HEK293T (cell line): Measurements from ENCODE around the gene ERBB4.

ENCODE experiments used
- ARNT ChIP-seq: fragments of 450-650 bp; IDR thresholded peaks from 2 replicates; pipeline ENCODE4 v1.6.1; 2017; ENCODE audit warnings: mild to moderate bottlenecking
- BHLHE40 ChIP-seq: fragments of 450-650 bp; IDR thresholded peaks from 2 replicates; pipeline ENCODE4 v1.6.1; 2016; ENCODE audit warnings: mild to moderate bottlenecking, moderate library complexity, borderline replicate concordance
- CTBP1 ChIP-seq: fragments of 450-650 bp; IDR thresholded peaks from 2 replicates; pipeline ENCODE4 v1.6.1; 2016; ENCODE audit warnings: borderline replicate concordance
- FOXA1 ChIP-seq: fragments of 450-650 bp; IDR thresholded peaks from 2 replicates; pipeline ENCODE4 v1.6.1; 2016; ENCODE audit warnings: mild to moderate bottlenecking
- FOXM1 ChIP-seq: fragments of 450-650 bp; IDR thresholded peaks from 2 replicates; pipeline ENCODE4 v1.6.1; 2017; ENCODE audit warnings: mild to moderate bottlenecking, borderline replicate concordance
- L3MBTL2 ChIP-seq: fragments of 450-650 bp; conservative IDR thresholded peaks from 2 replicates; pipeline ENCODE4 v1.6.1; 2016; ENCODE audit warnings: mild to moderate bottlenecking
- LEF1 ChIP-seq: fragments of 450-650 bp; IDR thresholded peaks from 2 replicates; pipeline ENCODE4 v1.6.1; 2017; ENCODE audit warnings: mild to moderate bottlenecking, borderline replicate concordance
- NFRKB ChIP-seq: fragments of 450-650 bp; IDR thresholded peaks from 2 replicates; pipeline ENCODE4 v1.6.1; 2016; ENCODE audit warnings: mild to moderate bottlenecking, moderate library complexity
- SP1 ChIP-seq: fragments of 450-650 bp; IDR thresholded peaks from 2 replicates; pipeline ENCODE4 v1.6.1; 2017
- SUZ12 ChIP-seq: fragments of 450-650 bp; IDR thresholded peaks from 2 replicates; pipeline ENCODE4 v1.6.1; 2016; ENCODE audit warnings: mild to moderate bottlenecking
- TARDBP ChIP-seq: fragments of 450-650 bp; IDR thresholded peaks from 2 replicates; pipeline ENCODE4 v1.6.1; 2016
- ZNF384 ChIP-seq: fragments of 450-650 bp; IDR thresholded peaks from 2 replicates; pipeline ENCODE4 v1.6.1; 2016

DNA sequence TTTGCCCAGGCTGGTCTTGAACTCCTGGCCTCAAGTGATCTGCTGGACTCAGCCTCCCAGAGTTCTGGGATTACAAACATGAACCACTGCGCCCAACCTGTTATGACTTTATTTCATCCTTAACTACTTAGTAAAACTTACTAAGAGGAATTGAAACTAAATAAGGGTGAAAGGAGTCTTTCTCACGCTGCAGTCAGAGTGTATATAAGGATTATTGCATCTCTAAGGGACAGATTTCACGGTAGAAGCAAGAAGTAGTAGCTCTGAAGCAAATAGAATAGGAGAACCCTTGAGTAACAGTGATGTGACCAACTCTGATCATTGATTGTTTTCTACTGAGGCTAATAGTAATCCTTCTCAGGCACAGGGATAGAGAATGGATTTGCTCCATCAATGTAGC, 1022.1 kb downstream of the ERBB4 start:
- TF ChIP-seq SP1: no peak
- TF ChIP-seq FOXA1: no peak
- TF ChIP-seq ZNF384: no peak
- TF ChIP-seq FOXM1: no peak
- TF ChIP-seq NFRKB: no peak
- TF ChIP-seq TARDBP: no peak
- TF ChIP-seq L3MBTL2: no peak
- TF ChIP-seq SUZ12: no peak
- TF ChIP-seq BHLHE40: no peak
- TF ChIP-seq CTBP1: no peak
- no peak for TF ChIP-seq ARNT
- no peak for TF ChIP-seq LEF1
